ENCODE results near the gene HEPACAM2.

The HEPACAM2 gene

DNA sequence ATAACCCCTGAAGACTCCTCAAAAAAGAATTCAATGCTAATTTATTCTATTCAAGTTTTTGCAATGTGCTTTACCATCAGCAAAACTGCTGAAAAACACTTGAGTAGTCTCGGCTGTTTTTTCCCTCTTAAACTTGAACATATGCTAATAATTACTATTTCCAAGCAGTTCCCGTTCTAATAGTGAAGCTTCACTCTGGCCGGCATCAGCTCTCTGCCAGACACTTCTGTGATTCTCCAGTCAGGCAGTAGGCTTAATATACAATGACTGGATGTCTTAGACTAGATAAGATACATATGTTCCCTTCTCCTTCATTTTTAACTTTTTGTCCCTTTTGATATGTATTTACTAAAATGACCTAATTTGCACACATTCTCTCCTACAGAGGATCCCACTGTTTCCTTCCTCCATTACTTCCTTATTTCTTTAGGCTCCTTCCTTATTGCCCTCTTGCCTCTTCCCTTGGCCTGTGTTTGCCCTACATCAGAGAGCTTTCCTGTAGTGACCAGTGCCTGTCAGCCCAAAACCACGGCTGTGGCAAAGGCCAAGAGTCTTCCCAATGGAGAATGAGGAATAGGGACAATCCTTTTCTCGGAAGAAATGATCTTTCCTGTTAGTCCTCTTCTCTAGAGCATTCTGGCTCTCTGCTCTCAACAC lies 23.5 kb downstream of the HEPACAM2 start:
- DNase-seq (ENCODE audit: low read depth in 2 of 2), result no peak

DNA sequence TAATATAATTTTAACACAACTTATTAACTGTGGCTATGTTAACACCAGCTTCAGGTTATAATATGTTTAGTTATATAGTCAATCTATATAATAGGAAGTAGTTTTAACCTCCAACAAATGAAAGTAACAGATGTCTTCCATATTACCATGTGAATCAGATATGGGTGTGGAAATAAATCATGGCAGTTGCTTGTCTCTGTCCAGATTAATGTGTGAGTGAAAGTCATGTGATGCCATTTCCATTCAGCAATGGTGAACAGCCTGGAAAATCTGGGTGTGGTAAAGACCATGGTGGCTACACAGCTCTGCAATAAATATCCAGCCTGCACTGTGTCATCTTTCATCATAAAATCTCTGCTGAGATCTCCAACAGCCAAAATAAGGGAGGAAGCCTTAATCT lies 27.8 kb downstream of the HEPACAM2 start:
- DNase-seq (ENCODE audit: low read depth in 2 of 2), result no peak

DNA sequence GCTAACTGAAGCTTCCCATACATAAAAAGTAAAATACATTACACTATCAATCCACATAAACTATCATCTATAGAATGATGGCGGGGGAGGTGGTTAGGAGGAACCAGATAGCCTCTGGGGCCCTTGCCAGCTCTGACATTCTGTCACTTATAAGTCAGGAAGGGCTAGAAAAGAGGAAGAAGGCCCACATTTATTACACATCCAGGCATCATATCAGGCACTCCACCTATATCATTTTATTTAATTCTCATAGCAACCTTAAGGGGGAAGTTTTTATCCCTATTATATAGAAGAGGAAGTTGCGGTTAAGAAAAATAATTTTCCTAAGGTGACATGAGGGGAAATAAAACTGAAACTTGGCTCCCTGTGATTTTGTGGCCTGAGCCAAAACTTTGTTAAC lies 29.9 kb downstream of the HEPACAM2 start:
- DNase-seq (ENCODE audit: low read depth in 2 of 2), result no peak

DNA sequence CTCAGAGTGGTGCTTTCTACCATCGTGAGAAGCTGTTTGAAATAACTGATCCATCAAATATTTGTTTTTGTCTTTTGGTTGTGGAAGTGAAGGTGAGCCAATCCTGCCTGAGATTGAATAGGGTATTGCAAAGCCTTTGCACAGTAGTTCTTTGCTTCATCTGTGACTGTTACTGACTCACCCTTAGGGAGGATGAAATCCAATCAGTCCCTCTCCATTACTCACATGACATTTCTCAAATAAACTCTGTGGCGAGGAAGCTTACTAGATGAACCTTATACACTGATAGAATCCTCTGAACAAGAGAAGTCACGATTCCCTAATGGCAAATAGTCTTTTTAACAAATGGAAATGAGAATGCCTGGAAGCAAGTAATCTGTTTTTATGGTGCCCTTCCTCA lies 31.9 kb downstream of the HEPACAM2 start:
- DNase-seq (ENCODE audit: low read depth in 2 of 2), result no peak

DNA sequence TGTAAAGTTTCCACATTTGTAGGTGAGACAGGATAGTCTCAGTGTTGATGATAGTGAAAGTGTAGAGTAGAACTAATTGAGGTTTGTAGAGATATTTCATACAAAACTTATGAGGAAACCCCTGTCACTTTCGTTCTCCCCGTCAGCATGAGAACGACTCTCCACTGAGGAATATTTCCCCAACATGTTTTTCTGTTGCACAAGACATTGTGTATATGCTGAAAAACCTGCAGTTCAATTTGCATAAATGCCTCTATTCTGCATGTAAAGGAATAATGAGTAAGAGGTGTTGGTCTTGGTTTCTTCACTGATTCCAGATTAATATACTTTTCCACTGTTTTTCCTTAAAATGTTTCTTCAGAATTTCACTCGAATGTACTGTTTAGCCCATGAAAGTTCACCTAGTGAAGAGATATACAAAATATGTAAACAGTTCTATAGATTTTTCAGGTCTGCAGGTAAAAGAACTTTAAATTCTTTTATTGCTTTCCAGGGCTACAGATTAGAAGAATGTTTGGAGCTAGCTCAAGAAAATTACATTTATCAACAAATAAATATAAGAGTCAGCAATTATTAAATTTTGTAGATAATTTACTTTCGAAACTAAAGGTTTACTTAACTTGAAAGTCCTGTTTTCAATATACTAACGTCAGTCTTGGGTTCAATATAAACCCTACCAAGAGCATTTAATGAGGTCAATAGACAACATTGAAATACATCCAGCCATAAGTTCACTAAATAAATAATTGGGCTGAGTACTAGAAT lies 37.2 kb downstream of the HEPACAM2 start:
- DNase-seq (ENCODE audit: low read depth in 2 of 2), result no peak

DNA sequence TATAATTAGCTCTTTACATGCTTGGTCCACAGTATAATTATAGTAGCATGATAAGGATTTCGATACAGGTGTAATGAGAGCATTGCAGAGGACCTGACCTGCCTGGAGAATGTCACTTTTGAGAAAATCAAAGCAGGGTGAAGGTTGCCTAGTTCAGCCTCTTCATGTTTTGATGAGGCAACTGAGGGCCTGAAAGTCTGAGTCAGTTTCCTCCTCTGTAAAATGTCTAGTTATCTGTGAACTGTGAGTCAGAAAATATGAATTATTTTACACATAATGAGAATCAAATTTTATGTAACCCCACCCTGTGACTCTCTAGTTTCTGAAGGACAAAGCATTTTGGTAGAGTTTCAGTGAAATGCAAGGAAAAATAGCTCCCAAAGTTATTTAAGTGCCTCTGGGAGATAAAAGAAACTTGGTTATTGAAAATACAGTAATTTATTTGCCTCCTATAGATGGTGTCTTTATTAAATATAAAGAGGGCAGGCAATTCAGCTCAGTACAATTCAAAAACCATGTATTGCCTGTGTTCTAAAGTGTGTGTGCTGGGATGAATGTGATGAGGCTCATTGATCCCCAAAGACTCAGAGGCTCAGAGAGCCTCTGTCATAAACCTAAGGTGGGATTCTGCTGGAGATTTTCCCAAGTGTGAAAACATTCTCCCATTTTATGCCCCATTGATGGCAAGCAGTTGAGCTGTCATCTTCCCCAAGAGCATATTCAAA lies 40.8 kb downstream of the HEPACAM2 start:
- no peak for DNase-seq (ENCODE audit: low read depth in 2 of 2)

DNA sequence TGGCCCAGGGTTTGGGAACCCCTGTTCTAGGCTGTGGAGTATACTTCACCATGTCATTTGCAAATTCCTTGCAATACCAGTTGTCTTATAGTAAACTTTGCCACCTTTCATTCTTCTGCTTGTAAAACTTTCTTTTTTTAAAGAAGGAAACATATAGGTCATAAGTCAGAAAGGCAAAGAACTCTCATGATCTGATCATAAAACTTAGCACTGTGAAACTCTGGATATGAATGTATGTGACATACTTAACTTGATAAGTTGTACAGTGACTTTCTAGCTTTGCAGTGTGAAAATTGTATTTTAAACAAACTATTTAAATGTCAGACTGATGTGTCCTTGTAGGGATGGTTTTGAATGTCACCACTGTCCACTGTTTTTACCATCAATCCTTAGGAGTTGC lies 47.1 kb downstream of the HEPACAM2 start:
- no peak for DNase-seq (ENCODE audit: low read depth in 2 of 2)

DNA sequence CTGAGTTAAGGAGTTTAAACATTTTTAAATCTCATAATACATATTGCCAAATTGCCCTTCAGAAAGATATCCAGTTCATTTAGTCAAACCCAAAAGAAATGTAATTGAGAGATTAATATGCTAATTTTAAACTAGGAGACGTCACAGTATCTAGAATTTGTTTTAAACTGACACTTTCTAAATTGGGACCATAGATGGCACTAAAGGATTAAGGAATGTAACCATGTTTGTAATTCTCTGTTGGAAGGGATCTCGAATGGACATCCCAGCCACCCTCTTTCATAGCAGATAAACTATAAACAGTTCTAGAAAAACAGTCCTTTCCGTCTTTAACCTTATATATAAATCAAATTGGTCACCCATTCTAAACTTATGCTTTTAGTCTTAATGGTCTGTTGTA lies 48.1 kb downstream of the HEPACAM2 start:
- no peak for DNase-seq (ENCODE audit: low read depth in 2 of 2)

DNA sequence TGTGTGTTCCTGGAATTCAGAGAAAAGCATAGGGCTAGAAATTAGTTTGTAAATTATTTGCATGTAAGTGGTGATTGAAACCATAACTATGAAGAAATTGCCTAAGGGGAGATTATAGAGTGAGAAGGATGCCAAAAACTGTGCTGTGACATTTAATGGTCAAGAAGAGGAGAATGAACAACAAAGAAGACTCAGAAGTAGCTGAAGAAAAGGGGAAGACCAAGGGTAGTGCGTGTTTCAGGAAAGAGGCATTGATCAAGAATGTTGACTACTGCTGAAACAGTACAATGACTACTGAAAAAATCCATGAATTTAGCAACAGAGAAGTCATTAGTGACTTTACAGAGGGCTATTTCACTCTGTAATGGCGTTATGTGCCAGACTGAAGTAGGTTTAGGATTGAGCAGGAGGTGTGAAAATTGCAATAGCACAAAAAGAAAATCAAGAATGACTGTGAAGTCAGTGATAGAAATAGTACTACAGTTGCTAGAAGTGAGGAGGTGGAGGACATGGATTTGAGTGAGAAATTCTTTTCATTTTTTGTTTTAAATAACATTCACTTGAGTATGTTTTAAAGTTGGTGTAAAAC lies 49.2 kb downstream of the HEPACAM2 start:
- no peak for DNase-seq (ENCODE audit: low read depth in 2 of 2)

DNA sequence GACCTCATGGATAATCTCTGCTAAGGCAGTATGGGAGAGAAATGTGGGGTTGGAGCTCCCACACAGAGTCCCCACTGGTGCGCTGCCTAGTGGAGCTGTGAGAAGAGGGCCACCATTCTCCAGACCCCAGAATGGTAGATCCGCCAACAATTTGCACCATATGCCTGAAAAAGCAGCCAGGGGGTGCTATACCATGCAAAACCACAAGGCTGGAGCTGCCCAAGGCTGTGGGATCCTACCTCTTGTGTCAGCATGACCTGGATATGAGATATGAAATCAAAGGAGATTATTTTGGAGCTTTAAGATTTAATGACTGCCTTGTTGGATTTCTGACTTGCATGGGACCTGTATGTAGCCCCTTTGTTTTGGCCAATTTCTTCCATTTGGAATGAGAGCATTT lies 51.0 kb downstream of the HEPACAM2 start:
- no peak for DNase-seq (ENCODE audit: low read depth in 2 of 2)

DNA sequence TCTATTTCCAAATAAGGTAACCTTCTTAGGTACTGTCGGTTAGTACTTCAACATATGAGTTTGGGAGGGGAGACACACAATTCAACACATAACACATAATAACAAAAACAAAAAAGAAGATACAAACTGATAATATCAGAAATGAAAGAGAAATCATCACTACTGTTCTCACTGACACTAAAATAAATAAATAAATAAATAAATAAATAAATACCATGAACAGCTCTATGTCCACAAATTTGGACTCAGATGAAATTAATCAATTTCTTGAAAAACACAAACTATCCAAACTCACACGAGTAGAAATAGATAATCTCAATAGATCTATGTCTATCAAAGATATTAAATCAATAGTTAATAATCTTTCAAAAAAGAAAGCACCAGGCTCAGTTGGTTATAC lies 53.6 kb downstream of the HEPACAM2 start:
- DNase-seq (ENCODE audit: low read depth in 2 of 2), result no peak

DNA sequence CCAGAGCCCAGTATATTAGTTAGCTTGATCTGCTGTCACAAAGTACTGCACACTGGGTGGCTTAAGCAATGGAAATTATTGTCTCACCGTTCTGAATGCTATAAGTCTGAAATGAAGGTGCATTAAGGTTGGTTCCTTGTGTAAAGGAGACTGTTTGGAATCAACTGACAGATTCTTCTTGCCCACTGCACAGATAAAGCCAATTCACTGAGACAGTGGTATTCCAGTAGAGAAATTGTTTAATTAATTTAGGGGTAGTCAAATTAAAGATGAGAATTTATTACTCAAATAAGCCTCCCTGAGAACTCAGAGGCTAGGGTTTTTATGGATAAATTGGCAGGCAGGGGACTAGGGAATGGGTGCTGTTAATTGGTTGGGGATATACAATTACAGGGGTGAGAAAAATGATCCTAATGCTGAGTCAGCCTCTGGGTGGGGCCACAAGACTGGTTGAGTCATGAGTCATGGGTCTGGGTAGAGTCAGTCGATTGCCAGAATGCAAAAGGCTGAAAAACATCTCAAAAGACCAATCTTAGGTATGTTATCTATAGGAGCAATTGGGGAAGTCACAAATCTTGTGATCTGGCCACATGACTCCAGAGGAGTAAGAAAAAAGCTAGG lies 54.6 kb downstream of the HEPACAM2 start:
- no peak for DNase-seq (ENCODE audit: low read depth in 2 of 2)

DNA sequence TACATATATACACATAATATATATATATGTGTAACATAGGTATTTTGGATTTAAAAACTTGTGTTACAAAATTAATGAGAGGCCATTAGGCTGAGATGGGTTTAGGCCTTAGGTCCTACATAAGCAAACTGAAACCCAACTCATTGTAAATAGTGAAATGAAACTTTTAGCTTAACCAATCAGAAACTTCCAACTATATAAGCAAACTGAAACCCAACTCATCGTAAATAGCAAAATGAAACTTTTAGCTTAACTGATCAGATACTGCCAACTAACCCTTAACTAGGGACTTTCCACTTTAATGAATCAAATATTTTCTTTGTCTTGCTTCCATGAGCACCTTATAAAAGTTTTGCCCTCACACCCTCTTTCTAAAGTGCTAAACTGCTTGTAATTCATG lies 60.8 kb downstream of the HEPACAM2 start:
- no peak for DNase-seq (ENCODE audit: low read depth in 2 of 2)

DNA sequence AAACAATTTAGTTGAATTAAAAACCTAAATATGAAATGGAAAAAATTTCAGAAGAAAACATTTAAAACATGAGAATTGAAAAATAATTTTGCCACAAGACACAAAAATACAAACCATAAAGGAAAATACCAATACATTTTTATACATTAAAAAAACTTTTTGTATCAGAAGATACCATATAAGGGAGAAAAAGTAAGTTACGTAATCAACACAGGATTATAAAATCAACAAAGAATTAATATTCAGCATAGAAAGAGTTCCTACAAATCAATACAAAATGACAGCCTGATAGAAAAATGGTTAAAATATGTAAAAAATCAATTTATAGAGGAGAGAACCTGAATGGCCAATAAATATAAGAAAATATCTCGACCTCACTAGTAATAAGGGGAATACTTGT lies 61.5 kb downstream of the HEPACAM2 start:
- no peak for DNase-seq (ENCODE audit: low read depth in 2 of 2)

DNA sequence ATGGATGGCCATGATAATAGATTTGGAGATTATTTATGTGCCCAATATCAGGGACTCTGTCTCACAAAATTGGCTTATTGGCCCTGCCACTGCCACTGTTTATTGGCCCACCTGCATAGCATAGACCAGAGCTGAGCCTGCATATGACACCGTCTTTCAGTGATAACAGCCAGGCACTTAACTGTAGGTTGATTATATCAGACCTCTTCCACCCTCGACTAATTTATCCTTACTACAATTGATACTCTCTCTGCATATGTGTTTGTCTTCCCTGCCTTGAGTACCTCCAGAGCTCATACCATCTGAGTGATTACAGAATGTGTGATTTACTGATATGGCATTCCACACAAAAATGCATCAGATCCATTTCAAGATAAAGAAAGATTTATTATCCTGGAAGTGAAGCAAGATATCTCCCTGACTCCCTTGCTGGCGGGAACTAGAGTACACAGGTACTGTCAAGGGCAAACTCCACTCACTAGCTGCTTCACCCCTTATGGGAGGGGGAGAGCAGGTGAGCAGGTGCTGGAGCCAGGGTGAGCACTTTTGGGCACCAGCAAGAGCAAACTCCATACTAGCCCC lies 65.0 kb downstream of the HEPACAM2 start:
- no peak for DNase-seq (ENCODE audit: low read depth in 2 of 2)

DNA sequence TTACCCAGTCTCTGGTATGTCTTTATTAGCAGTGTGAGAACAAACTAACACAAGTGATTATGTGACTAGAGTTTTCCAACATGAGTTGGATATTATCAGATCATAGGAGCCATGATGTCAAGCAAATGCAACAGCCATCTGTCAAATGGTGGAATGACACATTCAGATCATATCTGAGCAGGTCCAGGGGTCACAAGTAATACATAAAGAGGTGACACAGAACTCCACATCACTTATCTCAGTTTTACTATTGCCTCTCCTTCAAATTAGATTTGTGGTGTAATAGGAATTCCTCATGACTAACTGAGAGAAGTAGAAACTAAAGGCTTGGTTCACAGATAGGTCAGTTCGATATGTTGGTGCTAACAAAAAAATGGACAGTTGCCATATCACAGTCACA lies 65.9 kb downstream of the HEPACAM2 start:
- DNase-seq (ENCODE audit: low read depth in 2 of 2), result no peak

DNA sequence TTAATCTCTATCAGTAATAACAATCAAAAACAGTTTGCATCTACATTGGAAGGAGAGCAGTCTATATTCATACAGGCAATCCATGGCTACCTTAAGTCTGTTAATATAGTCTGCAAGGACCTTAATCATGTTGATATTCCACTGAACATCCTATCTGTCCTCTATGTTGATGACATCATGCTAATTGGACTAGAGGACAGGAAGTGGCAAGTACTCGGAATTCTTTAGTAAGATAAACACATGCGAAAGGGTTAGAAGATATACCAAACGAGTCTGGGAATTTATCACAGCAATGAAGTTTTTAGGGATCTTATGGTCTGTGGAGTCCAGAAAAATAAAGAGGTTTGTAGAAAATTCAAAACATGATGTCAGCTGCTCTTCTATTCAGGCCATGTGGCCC lies 66.8 kb downstream of the HEPACAM2 start:
- DNase-seq (ENCODE audit: low read depth in 2 of 2), result no peak

DNA sequence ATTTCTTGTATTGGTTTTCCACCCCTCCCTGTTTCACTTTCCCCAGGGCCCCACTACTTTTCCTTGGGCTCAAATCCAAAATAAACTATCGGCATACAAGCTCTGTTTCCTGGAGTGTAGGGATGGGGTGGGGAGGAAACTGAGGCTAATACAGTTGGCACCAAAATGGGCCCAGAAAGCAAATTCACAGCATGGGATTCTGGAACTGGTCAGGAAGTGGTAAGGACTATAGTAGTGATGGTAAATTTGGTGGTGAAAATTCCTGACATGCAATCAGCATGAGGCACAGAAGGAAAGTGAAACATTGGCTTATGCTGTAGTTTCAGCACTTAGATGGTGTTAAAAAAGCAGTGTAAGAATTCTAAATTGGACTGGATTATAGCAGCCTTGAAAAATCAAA lies 69.4 kb downstream of the HEPACAM2 start:
- no peak for DNase-seq (ENCODE audit: low read depth in 2 of 2)

DNA sequence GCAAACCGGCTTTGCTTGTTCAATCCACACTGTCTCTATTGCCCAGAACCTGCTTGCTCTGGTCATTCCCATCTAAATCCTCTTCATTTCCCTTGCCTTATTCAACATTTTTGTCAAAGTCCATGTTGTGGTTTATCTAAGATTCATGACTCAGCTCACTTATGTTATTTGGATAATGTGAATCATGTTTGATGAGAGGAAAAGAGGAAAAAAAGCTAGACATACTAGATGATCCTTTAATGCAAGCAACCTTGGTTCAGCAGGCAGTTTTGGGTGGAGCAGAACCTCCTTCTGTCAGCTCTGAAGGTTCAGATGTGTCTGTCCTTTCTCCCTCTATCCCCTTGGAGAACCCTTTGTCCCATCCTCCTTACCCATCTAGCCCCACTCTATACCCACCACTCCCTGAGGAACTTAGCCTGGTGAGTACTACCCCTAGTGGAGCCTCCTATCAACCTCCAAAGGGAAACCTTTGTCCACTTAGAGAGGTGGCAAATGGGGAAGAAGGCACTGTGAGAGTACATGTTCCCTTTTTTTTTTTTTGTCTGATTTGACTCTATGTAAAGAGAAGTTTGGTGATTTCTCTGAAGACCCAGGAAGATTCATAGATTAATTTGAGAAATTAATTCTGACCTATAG lies 76.0 kb downstream of the HEPACAM2 start:
- DNase-seq (ENCODE audit: low read depth in 2 of 2), result no peak

DNA sequence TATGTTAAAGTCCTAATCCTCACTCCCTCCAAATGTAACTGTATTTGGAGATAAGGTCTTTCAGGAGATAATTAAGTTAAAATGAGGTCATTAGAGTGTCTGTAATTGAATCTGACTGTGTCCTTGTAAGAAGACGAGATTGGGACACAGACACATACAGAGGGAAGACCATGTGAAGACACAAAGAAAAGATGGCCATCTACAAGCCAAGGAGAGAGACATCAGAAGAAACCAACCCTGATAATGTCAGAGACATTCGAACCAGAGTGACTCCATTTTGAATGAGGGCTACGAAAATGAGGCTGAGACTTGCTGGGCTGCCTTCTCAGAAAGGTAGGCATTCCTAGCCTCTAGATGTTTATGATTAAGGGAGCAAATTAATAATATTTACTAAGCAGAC lies 77.5 kb downstream of the HEPACAM2 start:
- no peak for DNase-seq (ENCODE audit: low read depth in 2 of 2)

DNA sequence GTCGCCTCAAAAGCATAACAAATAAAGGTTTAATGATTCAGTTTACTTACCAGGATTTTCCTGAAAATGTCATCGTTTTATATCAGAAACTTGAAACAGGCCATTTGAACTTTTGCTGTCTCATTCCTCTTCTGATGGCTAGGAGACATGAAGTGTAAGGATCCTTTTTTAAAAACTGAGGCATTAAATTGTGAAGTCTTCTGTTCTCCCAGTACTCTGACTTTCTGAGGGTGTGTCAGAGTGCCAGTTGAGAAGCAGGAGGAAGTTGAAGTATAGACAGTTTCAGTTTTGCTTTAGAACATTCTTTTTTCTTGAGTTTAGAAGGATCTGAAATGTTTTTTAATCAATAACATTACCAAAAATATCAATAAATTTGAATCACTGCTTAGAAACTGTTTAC lies 78.1 kb downstream of the HEPACAM2 start, which contains the start of gene SAMD9L:
TSS of gene SAMD9L (minus strand) at position 242 of the 400 bp plus-strand sequence. CDS start 12,414 bp downstream, outside the sequence.
- DNase-seq (ENCODE audit: low read depth in 2 of 2), result no peak

Measured in stimulated activated CD8-positive, alpha-beta memory T cell treated with anti-CD3 and anti-CD28 coated beads, Interleukin-15, amount 100 ng/mL, for 4 hours (primary cell).